ENCODE data around the gene ALDOB. TPM values are rescaled to one million over a fixed set of nuclear protein-coding genes. Genes with fewer than 3 reads are reported as not detected.

Gene ALDOB
- total RNA-seq, 1 experiment from 2014 or later, result not detected

- Histone ChIP-seq H3K27ac (ENCODE audit: insufficient read length, low read depth, low read length) (no peak overlapping the region), H3T11ph (ENCODE audit: low read length) (no peak overlapping the region), H3K23me2 (ENCODE audit: insufficient read length, low read depth, low read length, poor library complexity, severe bottlenecking) (no peaks in the 10 kb centered on the region), H2BK15ac (ENCODE audit: low read depth, low read length) (no peak overlapping the region), H2BK5ac (ENCODE audit: insufficient read length, low read length) (no peak overlapping the region), H3K4me1 (ENCODE audit: insufficient read depth, low read length) (no peaks in the 10 kb centered on the region), H2BK12ac (ENCODE audit: insufficient read length, low read depth, low read length) (no peak overlapping the region), H3K56ac (ENCODE audit: insufficient read length, low read depth, low read length) (no peak overlapping the region), H4K8ac (replicated peaks; ENCODE audit: insufficient read length, low read depth, low read length) (no peak overlapping the region), H3K79me2 (ENCODE audit: insufficient read depth, low read length) (peaks cover 38% of the 10 kb centered on the region; the same call in 1 of the 2 replicates), H2BK120ac (ENCODE audit: low read depth, low read length, poor library complexity, severe bottlenecking) (no peak overlapping the region), H3K14ac (ENCODE audit: insufficient read depth, low read length) (no peak overlapping the region), H2AFZ (ENCODE audit: low read length) (no peak overlapping the region), H3K18ac (ENCODE audit: insufficient read length, low read depth, low read length) (no peak overlapping the region), H4K5ac (ENCODE audit: insufficient read length, low read depth, low read length) (no peak overlapping the region), H3K4me2 (ENCODE audit: insufficient read depth, insufficient read length, low read length) (no peak overlapping the region), H3K4ac (ENCODE audit: low read depth, low read length) (no peak overlapping the region), H3K27me3 (ENCODE audit: insufficient read depth, low read length) (no peaks in the 10 kb centered on the region), H2AK5ac (ENCODE audit: insufficient read length, low read length) (no peak overlapping the region), H3K23ac (ENCODE audit: insufficient read length, low read depth, low read length) (no peak overlapping the region), H3K9me3 (ENCODE audit: control insufficient read depth, low read depth, low read length) (no peaks in the 10 kb centered on the region), H4K91ac (ENCODE audit: insufficient read length, low read depth, low read length) (no peak overlapping the region), H3K79me1 (ENCODE audit: insufficient read depth, low read depth, low read length, poor library complexity, severe bottlenecking) (peaks cover 3% of the 10 kb centered on the region), H4K20me1 (ENCODE audit: control insufficient read depth, insufficient read depth, insufficient read length) (no peaks in the 10 kb centered on the region), H3K9ac (ENCODE audit: extremely low read depth, insufficient read length, low read length) (no peak overlapping the region), H2BK20ac (ENCODE audit: low read depth, low read length, poor library complexity, severe bottlenecking) (no peak overlapping the region)
- no CpG with 5 or more reads among the region's 3 CpGs for WGBS (ENCODE audit: extremely low coverage, insufficient read length, low lambda C conversion rate)
- Mint-ChIP-seq H3K27me3 (ENCODE audit: low read depth) (no peaks in the 10 kb centered on the region), H3K9me3 (peaks cover 24 to 42% of the 10 kb centered on the region in 2 experiments), H3K4me3 (no peak overlapping the region), H3K4me1 (peaks cover 5 to 16% of the 10 kb centered on the region in 2 experiments; a peak in 3 of 4 replicates), H3K36me3 (ENCODE audit: insufficient read depth in 1 of 3, low read depth in 3 of 3) (peaks cover 62 to 83% (median 82%) of the 10 kb centered on the region in 3 experiments), H3K27ac (no peak overlapping the region)
- TF ChIP-seq, protein P1, sequence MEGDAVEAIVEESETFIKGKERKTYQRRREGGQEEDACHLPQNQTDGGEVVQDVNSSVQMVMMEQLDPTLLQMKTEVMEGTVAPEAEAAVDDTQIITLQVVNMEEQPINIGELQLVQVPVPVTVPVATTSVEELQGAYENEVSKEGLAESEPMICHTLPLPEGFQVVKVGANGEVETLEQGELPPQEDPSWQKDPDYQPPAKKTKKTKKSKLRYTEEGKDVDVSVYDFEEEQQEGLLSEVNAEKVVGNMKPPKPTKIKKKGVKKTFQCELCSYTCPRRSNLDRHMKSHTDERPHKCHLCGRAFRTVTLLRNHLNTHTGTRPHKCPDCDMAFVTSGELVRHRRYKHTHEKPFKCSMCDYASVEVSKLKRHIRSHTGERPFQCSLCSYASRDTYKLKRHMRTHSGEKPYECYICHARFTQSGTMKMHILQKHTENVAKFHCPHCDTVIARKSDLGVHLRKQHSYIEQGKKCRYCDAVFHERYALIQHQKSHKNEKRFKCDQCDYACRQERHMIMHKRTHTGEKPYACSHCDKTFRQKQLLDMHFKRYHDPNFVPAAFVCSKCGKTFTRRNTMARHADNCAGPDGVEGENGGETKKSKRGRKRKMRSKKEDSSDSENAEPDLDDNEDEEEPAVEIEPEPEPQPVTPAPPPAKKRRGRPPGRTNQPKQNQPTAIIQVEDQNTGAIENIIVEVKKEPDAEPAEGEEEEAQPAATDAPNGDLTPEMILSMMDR (conservative IDR thresholded peaks at IDR 0.05), result no peak
- no peak for DNase-seq
Observed at GRCh38 chr9:101393135-101393534, 42.4 kb downstream of the ALDOB start.
